ENCODE measurements around the gene NIPSNAP2.
"Not testable (repeated sequence)": the region's sequence is repeated elsewhere in the genome, so short reads cannot be mapped to it uniquely, and the experiment has no call there.

DNA sequence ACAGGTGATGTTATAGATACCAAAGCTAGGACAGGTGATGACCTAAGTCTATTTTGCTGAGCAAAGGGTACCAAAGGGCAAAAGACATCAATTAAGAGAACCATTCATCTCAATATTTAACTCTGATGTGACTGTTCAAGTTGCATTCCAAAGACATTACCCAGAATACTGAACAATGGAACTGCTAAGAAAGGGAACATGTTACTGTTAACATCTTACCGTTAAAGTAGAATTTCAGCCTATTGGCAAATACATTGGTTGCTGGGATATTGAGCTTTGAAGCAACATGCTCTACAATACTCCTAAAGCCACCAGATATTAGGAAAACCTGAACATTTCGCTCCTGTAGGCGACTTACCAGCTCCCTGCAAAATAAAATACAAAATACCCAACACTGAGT, 52.6 kb downstream of the NIPSNAP2 start:
- not testable (repeated sequence) for TF ChIP-seq EZH2 (IDR thresholded peaks at IDR 0.05; ENCODE audit: insufficient read depth, poor library complexity, severe bottlenecking); EZH2phosphoT487 (IDR thresholded peaks at IDR 0.05; ENCODE audit: insufficient read depth, low read depth)

All from GM23248 (cell line).